HS-27A (cell line): ENCODE measurements around the gene PLA2G12A.
A peak's percentile ranks its signal among the peaks of the same experiment; 100 is the strongest.

Experiments used
- DNase-seq: peaks from one replicate; pipeline ENCODE4 v3.0.0-alpha.2; 2012; ENCODE audit warnings: low read depth, missing footprints

Gene PLA2G12A

GRCh38 chr4:109729117-109729717 is 653 bp downstream of the PLA2G12A start:
- no peak for DNase-seq

- DNase-seq = no peak
Measured at GRCh38 chr4:109728385-109728784, 1.5 kb downstream of the PLA2G12A start.

GRCh38 chr4:109723110-109723509 is 6.8 kb downstream of the PLA2G12A start:
- DNase-seq = no peak

- no peak for DNase-seq
Measured at GRCh38 chr4:109722357-109722756, 7.5 kb downstream of the PLA2G12A start.

- DNase-seq = peak; percentile 48
Measured at GRCh38 chr4:109721033-109721432, 8.8 kb downstream of the PLA2G12A start.

GRCh38 chr4:109719604-109720003 is 10.3 kb downstream of the PLA2G12A start:
- no peak for DNase-seq

GRCh38 chr4:109718759-109719158 is 11.1 kb downstream of the PLA2G12A start:
- no peak for DNase-seq

- DNase-seq = no peak
Measured at GRCh38 chr4:109713500-109713899, 16.4 kb downstream of the PLA2G12A start.

GRCh38 chr4:109708990-109709389 is 20.9 kb downstream of the PLA2G12A start:
- no peak for DNase-seq

GRCh38 chr4:109708435-109708834 is 21.4 kb downstream of the PLA2G12A start:
- no peak for DNase-seq

- DNase-seq = no peak
Measured at GRCh38 chr4:109703664-109704361, 26.1 kb downstream of the PLA2G12A start.

- DNase-seq = peak; percentile 72
Measured at GRCh38 chr4:109702950-109703663, 26.8 kb downstream of the PLA2G12A start, which contains the start of gene CASP6. TSS of gene CASP6 (minus strand) at chr4:109703445. CDS start at chr4:109703395, 50 bp downstream.

- no peak for DNase-seq
Measured at GRCh38 chr4:109701566-109702410, 28.1 kb downstream of the PLA2G12A start.

- DNase-seq = no peak
Measured at GRCh38 chr4:109699553-109700225, 30.2 kb downstream of the PLA2G12A start.

- no peak for DNase-seq
Measured at GRCh38 chr4:109698656-109699055, 31.2 kb downstream of the PLA2G12A start.

- DNase-seq = no peak
Measured at GRCh38 chr4:109691411-109691920, 38.4 kb downstream of the PLA2G12A start.

GRCh38 chr4:109690690-109691410 is 39.0 kb downstream of the PLA2G12A start:
- no peak for DNase-seq

- DNase-seq = no peak
Measured at GRCh38 chr4:109684727-109685126, 45.1 kb downstream of the PLA2G12A start.

GRCh38 chr4:109683621-109684253 is 46.1 kb downstream of the PLA2G12A start:
- no peak for DNase-seq

- DNase-seq = no peak
Measured at GRCh38 chr4:109682875-109683274, 47.0 kb downstream of the PLA2G12A start.
